K562 (cell line): ENCODE results near the gene ELP5. TPM values are rescaled to one million over a fixed set of nuclear protein-coding genes. Genes with fewer than 3 reads are reported as not detected.
A peak's percentile ranks its signal among the peaks of the same experiment; 100 is the strongest.

Experiments
- ATAC-seq: fragments of 200-7000 bp; cut with Tn5 transposase; 3 replicates; pipeline ENCODE4 v1.9.1; 2020; ENCODE audit warnings: moderate library complexity
- BruUV-seq: library from RNA; stranded (reverse); fragments of 400-500 nt; replicated peaks from 2 replicates; lab custom pipeline; 2021; lab: Mats Ljungman, UMichigan
- CTCF ChIA-PET: fragments of 300-600 bp; formaldehyde crosslinking; extraction: SDS; loops from one replicate; lab custom pipeline; 2021; ENCODE audit warnings: low intra/inter-chr PET ratio; lab: Yijun Ruan, JAX
- POLR2A ChIA-PET: fragments of 300-600, 350-650 bp; sonication (Branson Sonifier 250); formaldehyde crosslinking; extraction: SDS; loops from one replicate; lab custom pipeline; 2021; ENCODE audit warnings: antibody characterized with exemption, inconsistent platforms; lab: Yijun Ruan, JAX
- DNase-seq, 4 experiments: peaks; one replicate each; pipeline versions ENCODE4 v3.0.0 to v3.0.0-alpha.2; 2011 to 2018; ENCODE audit warnings: low spot score in 3 of 4, mixed read lengths in 3 of 4; ENCODE audit errors: extremely low read depth in 1 of 4
- FAIRE-seq: peaks from 2 replicates; lab custom pipeline; 2011; peaks lifted over from hg19 to GRCh38; lab: Jason Lieb, UNC
- H2AFZ ChIP-seq: 2 replicates; pipeline ENCODE4 v1.6.0; 2011; ENCODE audit warnings: low read depth, low read length, control low read depth, inconsistent platforms
- H3K27ac ChIP-seq: fragments of 200-600 bp; 3 replicates; pipeline ENCODE4 v1.8.0; 2011; ENCODE audit warnings: low read depth, mild to moderate bottlenecking, control low read depth, inconsistent platforms, low read length, moderate library complexity, mixed read lengths; ENCODE audit errors: extremely low read depth
- H3K27me3 ChIP-seq, 2 experiments: fragments of 300-600 bp in 1 of 2; 2 replicates in 1 of 2; 3 replicates in 1 of 2; pipeline versions ENCODE4 v1.6.0 to v1.8.0; 2011; ENCODE audit warnings: inconsistent platforms in 2 of 2, low read length in 2 of 2, mild to moderate bottlenecking in 1 of 2, mixed read lengths in 1 of 2, moderate library complexity in 1 of 2; ENCODE audit not compliant: control insufficient read depth in 2 of 2, insufficient read depth in 2 of 2
- H3K36me3 ChIP-seq: fragments of 300-600 bp; 3 replicates; pipeline ENCODE4 v1.8.0; 2011; ENCODE audit warnings: mild to moderate bottlenecking, low read length, inconsistent platforms; ENCODE audit not compliant: control insufficient read depth, insufficient read depth
- H3K4me1 ChIP-seq, 2 experiments: fragments of 200-600 bp in 1 of 2; replicated peaks in 1 of 2; 2 replicates in 1 of 2; 3 replicates in 1 of 2; pipeline versions ENCODE4 v1.5.1 to v1.8.0; 2011; ENCODE audit warnings: inconsistent platforms in 2 of 2, low read length in 2 of 2, mild to moderate bottlenecking in 1 of 2, mixed read lengths in 1 of 2, moderate library complexity in 1 of 2; ENCODE audit not compliant: control insufficient read depth in 2 of 2, insufficient read depth in 2 of 2
- H3K4me2 ChIP-seq: 2 replicates; pipeline ENCODE4 v1.6.1; 2011; ENCODE audit warnings: low read length, control low read depth, inconsistent platforms, mixed read lengths; ENCODE audit not compliant: insufficient read depth
- H3K4me3 ChIP-seq: fragments of 200-600 bp; sonication (generic), shearing (Covaris generic); 2 replicates; pipeline ENCODE4 v1.5.1; 2016; ENCODE audit warnings: control low read depth, inconsistent platforms
- H3K79me2 ChIP-seq: fragments of 200-600 bp; 3 replicates; pipeline ENCODE4 v1.8.0; 2011; ENCODE audit warnings: low read length, inconsistent platforms; ENCODE audit not compliant: control insufficient read depth, insufficient read depth
- H3K9ac ChIP-seq, 2 experiments: 2 replicates each; pipeline versions ENCODE4 v1.6.0 to v1.6.1; 2011; ENCODE audit warnings: low read depth in 2 of 2, low read length in 2 of 2, control low read depth in 1 of 2, inconsistent platforms in 1 of 2, mild to moderate bottlenecking in 1 of 2, mixed read lengths in 1 of 2; ENCODE audit not compliant: insufficient read depth in 1 of 2
- H3K9me1 ChIP-seq: one replicate; pipeline ENCODE4 v1.6.0; 2011; ENCODE audit warnings: inconsistent platforms, mild to moderate bottlenecking, low read length, moderate library complexity; ENCODE audit not compliant: control insufficient read depth, insufficient read depth
- H3K9me3 ChIP-seq: replicated peaks from 2 replicates; pipeline ENCODE4 v1.5.1; 2011; ENCODE audit warnings: low read depth, low read length, inconsistent platforms; ENCODE audit not compliant: control insufficient read depth, insufficient read depth
- H4K20me1 ChIP-seq: replicated peaks from 2 replicates; pipeline ENCODE4 v1.6.1; 2011; ENCODE audit warnings: low read length, inconsistent platforms, mixed read lengths; ENCODE audit not compliant: control insufficient read depth, insufficient read depth
- AFF1 ChIP-seq, 2 experiments: fragments of 450-650 bp; IDR thresholded peaks; 2 replicates each; pipeline ENCODE4 v1.6.1; 2018; ENCODE audit warnings: mild to moderate bottlenecking in 2 of 2, low read depth in 1 of 2; ENCODE audit not compliant: partially characterized antibody in 2 of 2
- BHLHE40 ChIP-seq: IDR thresholded peaks from 2 replicates; pipeline ENCODE4 v1.6.1; 2011; ENCODE audit warnings: low read length, improper control_type of control experiment
- CREB3L1 ChIP-seq: fragments of 450-650 bp; IDR thresholded peaks from 2 replicates; pipeline ENCODE4 v1.6.1; 2014; ENCODE audit warnings: low read depth, mild to moderate bottlenecking, moderate library complexity, borderline replicate concordance
- CREM ChIP-seq: IDR thresholded peaks from 2 replicates; pipeline ENCODE4 v1.6.1; 2014; ENCODE audit warnings: antibody characterized with exemption, low read depth
- HCFC1 ChIP-seq: IDR thresholded peaks from 2 replicates; pipeline ENCODE4 v1.6.1; 2012; ENCODE audit warnings: low read depth, low read length, improper control_type of control experiment
- JUN ChIP-seq, 2 experiments: sonication (generic) in 1 of 2; formaldehyde crosslinking in 1 of 2; IDR thresholded peaks; 2 replicates each; pipeline versions ENCODE4 v1.6.1 to v1.8.0; 2012 to 2022; ENCODE audit warnings: borderline replicate concordance in 2 of 2, mild to moderate bottlenecking in 2 of 2, improper control_type of control experiment in 1 of 2, low read depth in 1 of 2, low read length in 1 of 2, missing genetic modification reagents in 1 of 2
- KHSRP ChIP-seq: fragments of 450-650 bp; IDR thresholded peaks from 2 replicates; pipeline ENCODE4 v1.6.1; 2017
- MAZ ChIP-seq, 2 experiments: fragments of 450-650 bp in 1 of 2; sonication (generic) in 1 of 2; formaldehyde crosslinking; IDR thresholded peaks in 1 of 2; conservative IDR thresholded peaks in 1 of 2; 2 replicates each; pipeline versions ENCODE4 v1.4.0 to v1.5.0; 2020; ENCODE audit warnings: mild to moderate bottlenecking in 1 of 2, missing genetic modification reagents in 1 of 2
- MBD2 ChIP-seq: sonication (generic); IDR thresholded peaks from 2 replicates; pipeline ENCODE4 v1.6.1; 2016; ENCODE audit warnings: low read depth, borderline replicate concordance
- ZBTB17 ChIP-seq: fragments of 450-650 bp; formaldehyde crosslinking; IDR thresholded peaks from 2 replicates; pipeline ENCODE4 v1.4.0; 2020; ENCODE audit warnings: mild to moderate bottlenecking
- ZBTB7A ChIP-seq: IDR thresholded peaks from 2 replicates; pipeline ENCODE4 v1.6.1; 2011; ENCODE audit warnings: low read depth, mild to moderate bottlenecking, low read length, moderate library complexity, borderline replicate concordance; ENCODE audit not compliant: control insufficient read depth
- ZFX ChIP-seq: sonication (generic); formaldehyde crosslinking; IDR thresholded peaks from 2 replicates; pipeline ENCODE4 v1.8.0; 2022; ENCODE audit warnings: mild to moderate bottlenecking, missing genetic modification reagents, moderate library complexity
- ZNF143 ChIP-seq: sonication (generic); formaldehyde crosslinking; IDR thresholded peaks from 2 replicates; pipeline ENCODE4 v1.9.0; 2022; ENCODE audit warnings: mild to moderate bottlenecking, missing genetic modification reagents
- ZNF197 ChIP-seq: fragments of 200-800 bp; sonication (Bioruptor generic); IDR thresholded peaks from 2 replicates; pipeline ENCODE4 v1.6.1; 2016; ENCODE audit warnings: low read depth, missing genetic modification characterization, missing compliant biosample characterization
- ZNF444 ChIP-seq: fragments of 250-450 bp; sonication (Bioruptor Pico); IDR thresholded peaks from 2 replicates; pipeline ENCODE4 v1.4.0; 2020; ENCODE audit warnings: mild to moderate bottlenecking, moderate library complexity
- WGBS: fragments of 100-300 bp; shearing (Covaris generic); methylation state at CpG from one replicate; pipeline ENCODE4 v1.1.6; 2016; ENCODE audit warnings: low coverage, mixed read lengths; ENCODE audit not compliant: insufficient coverage; ENCODE audit errors: missing lambda C conversion rate; 5-methylcytosine and 5-hydroxymethylcytosine counted together
- in situ Hi-C: fragments of 300-500 bp; cut with MboI; formaldehyde crosslinking; loops from 4 replicates; pipeline ENCODE4 v1.15.0; 2018; ENCODE audit warnings: inconsistent platforms, mixed read lengths
- intact Hi-C: fragments of 100-400 bp; cut with micrococcal nuclease; formaldehyde crosslinking; loops from 2 replicates; pipeline ENCODE4 v1.14.2; 2022
- polyA plus RNA-seq, 8 experiments: library from polyadenylated mRNA; depleted of rRNA in 4 of 8; stranded (reverse) in 5 of 8; unstranded in 3 of 8; fragments of >200 nt; fragmentation: Nextera tagmentation in 2 of 8; fragmentation: Illumina TruSeq in 1 of 8; extraction: Ambion mirVana in 2 of 8; extraction: Trizol in 1 of 8; gene quantifications; 2 replicates each; pipeline versions ENCODE4 v1.2.1 to v1.2.3, GENCODE V29; 2011 to 2014; ENCODE audit warnings: inconsistent platforms in 1 of 8, missing spikeins in 1 of 8
- total RNA-seq, 7 experiments: library from RNA; depleted of rRNA in 6 of 7; stranded (reverse); fragments of >200 nt in 6 of 7; fragmentation: Illumina TruSeq in 2 of 7; extraction: Trizol in 2 of 7; gene quantifications; 2 replicates each; pipeline versions ENCODE4 v1.2.1 to v1.2.3, GENCODE V29; 2011 to 2021; ENCODE audit warnings: low replicate concordance in 1 of 7

Gene ELP5
- total and polyA plus RNA-seq, 9 of the 15 experiments (the other 6 are each of a cell fraction or from before 2014, with no cell fraction given), result 25.7 to 77.9 (median 52.9) TPM

DNA sequence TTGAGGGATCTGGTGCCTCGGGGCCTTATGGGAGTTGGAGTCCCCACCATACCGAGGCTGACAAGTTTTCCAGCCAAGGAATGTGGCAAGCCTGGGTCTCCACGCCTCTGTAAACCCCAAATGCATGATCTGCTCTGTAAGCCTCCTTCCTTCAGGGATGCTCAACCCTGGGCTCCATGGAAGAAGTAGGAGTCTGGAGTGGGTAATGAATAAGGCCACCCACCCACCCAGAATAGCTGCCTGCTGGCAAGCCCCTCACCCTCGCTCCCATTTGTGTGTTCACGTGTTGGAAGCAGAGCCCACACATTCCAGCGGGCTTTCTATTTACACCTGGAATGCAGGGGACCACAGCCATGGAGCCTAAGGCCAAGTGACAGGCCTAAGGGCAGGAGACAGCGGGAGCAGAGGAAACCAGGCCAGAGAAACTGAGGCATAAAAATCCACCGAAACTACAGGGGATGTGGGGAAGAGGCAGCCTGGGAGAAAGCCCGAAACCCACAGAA, 36.8 kb upstream of the ELP5 start:
- Histone ChIP-seq H3K27me3 (no peaks in the 10 kb centered on the region), H3K36me3 (no peaks in the 10 kb centered on the region), H3K4me1 (peaks cover 34 to 48% of the 10 kb centered on the region in 2 experiments), H2AFZ (peak overlapping the region; percentile 19; the same call in 1 of the 2 replicates), H3K9ac (peak overlapping the region; percentile 20 to 43; a peak in 2 of 4 replicates), H3K4me3 (peak overlapping the region; percentile 43; the same call in 1 of the 2 replicates), H4K20me1 (no peaks in the 10 kb centered on the region; the same call in 1 of the 2 replicates), H3K79me2 (peaks cover 44% of the 10 kb centered on the region), H3K9me1 (no peaks in the 10 kb centered on the region), H3K27ac (peak overlapping the region; percentile 39), H3K4me2 (peak overlapping the region; percentile 85), H3K9me3 (no peaks in the 10 kb centered on the region)
- no peak for ATAC-seq
- peak; percentile 97 for FAIRE-seq
- WGBS, result 21% methylated on average over 9 of the region's 9 CpGs
- intact Hi-C loops (no loop called here), in situ Hi-C loops (no loop called here)
- no peak for DNase-seq
- CTCF ChIA-PET, result no interaction called here
- POLR2A ChIA-PET, result interaction anchor here (1.3 kb wide), 1 partner anchor 28 kb away, joined by 3 read pairs; the partner anchor contains the start of gene GABARAP
- no TSS peak for BruUV-seq
- TF ChIP-seq KHSRP (no peak), ZBTB7A (peak; percentile 18; the same call in 1 of the 2 replicates), ZFX (CRISPR knock-in tag) (peak; percentile 20; the same call in 1 of the 2 replicates), MAZ (CRISPR knock-in tag; conservative IDR thresholded peaks at IDR 0.05 in 1 of 2, IDR thresholded peaks at IDR 0.05 in 1 of 2) (0 out of 4 replicates have a peak, but pooled peaks of 1 of the 2 experiments have one; percentile 3), CREB3L1 (peak; percentile 89), JUN (IDR thresholded peaks at IDR 0.05; ENCODE audit: borderline replicate concordance, low read depth, low read length) (0 out of 2 replicates have a peak, but pooled peaks have one; percentile 8), JUN (CRISPR knock-in tag; IDR thresholded peaks at IDR 0.05; ENCODE audit: borderline replicate concordance) (no peak), HCFC1 (0 out of 2 replicates have a peak, but pooled peaks have one; percentile 99), CREM (peak; percentile 60; the same call in 1 of the 2 replicates), ZNF143 (CRISPR knock-in tag) (peak; percentile 98), ZBTB17 (CRISPR knock-in tag) (no peak), ZNF197 (CRISPR knock-in tag) (peak; percentile 90), MBD2 (0 out of 2 replicates have a peak, but pooled peaks have one; percentile 3), ZNF444 (CRISPR knock-in tag) (no peak), AFF1 (IDR thresholded peaks at IDR 0.05; ENCODE audit: low read depth in 1 of 2, partially characterized antibody in 2 of 2) (peak in 1 of 2 experiments; percentile 99), BHLHE40 (0 out of 2 replicates have a peak, but pooled peaks have one; percentile 3)
